ENCODE measurements around the gene ATL3. TPM values are rescaled to one million over a fixed set of nuclear protein-coding genes. Genes with fewer than 3 reads are reported as not detected.

Gene ATL3
- total RNA-seq, 1 experiment from 2014 or later: 24.0 TPM

DNA sequence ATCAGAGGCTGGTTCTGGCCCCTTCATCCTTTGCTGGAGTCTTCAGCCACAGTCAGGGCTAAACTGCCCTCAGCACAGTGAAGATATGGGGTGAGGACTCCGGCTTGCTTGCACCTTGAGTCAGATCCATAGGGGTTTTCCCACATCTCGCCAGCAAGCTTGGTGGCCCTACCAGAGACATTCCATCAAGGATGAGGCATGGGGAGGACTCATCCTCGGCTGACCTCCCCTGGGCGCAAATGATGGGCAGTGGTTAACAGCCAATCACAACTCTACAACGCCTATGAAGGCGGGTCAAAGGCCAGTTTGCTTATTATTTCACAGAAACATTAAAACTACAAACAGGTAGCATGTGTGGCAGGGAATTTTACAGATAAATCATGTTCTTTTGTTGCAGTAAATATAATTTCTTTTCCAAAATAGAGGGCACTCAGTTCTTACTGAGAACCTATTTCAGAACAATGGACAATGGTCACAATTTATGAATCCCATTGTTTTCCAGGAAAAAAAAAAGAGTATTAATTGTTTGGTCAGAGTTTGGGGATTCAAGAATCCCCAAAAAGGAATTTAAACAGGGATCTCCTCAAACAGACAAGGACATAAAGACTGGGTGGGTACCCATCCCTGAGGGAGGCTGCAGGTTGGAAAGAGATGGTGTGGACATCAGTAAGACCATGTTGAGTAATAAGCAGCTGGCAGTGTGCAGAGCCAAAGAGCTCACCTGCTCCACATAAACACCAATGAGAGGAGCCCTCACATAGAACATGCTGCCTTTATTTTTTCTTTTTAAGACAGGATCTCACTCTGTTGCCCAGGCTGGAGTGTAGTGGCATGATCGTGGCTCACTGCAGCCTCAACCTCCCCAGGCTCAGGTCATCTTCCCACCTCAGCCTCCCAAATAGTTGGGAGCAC is 71.7 kb downstream of the ATL3 start:
- Mint-ChIP-seq H3K36me3 (ENCODE audit: insufficient read depth in 1 of 3, low read depth in 3 of 3) (peaks cover 22 to 65% (median 44%) of the 10 kb centered on the region in 3 experiments; a peak in 6 of 7 replicates), H3K27me3 (ENCODE audit: low read depth) (no peaks in the 10 kb centered on the region), H3K4me3 (no peak overlapping the region), H3K9me3 (peaks cover 7 to 12% of the 10 kb centered on the region in 2 experiments), H3K27ac (peak overlapping the region in 1 of 3 experiments; percentile 79; a peak in 2 of 7 replicates), H3K4me1 (peaks cover 12 to 24% of the 10 kb centered on the region in 2 experiments)
- H4K5ac ChIP-seq (ENCODE audit: insufficient read length, low read depth, low read length): no peak overlapping the region
- no peak overlapping the region for H3K56ac ChIP-seq (ENCODE audit: insufficient read length, low read depth, low read length)
- H3K9me3 ChIP-seq (ENCODE audit: control insufficient read depth, low read depth, low read length): no peaks in the 10 kb centered on the region
- H4K20me1 ChIP-seq (ENCODE audit: control insufficient read depth, insufficient read depth, insufficient read length): no peaks in the 10 kb centered on the region
- no peak overlapping the region for H3K4me2 ChIP-seq (ENCODE audit: insufficient read depth, insufficient read length, low read length)
- no peak overlapping the region for H2AK5ac ChIP-seq (ENCODE audit: insufficient read length, low read length)
- no peak overlapping the region for H2BK15ac ChIP-seq (ENCODE audit: low read depth, low read length)
- H3K9ac ChIP-seq (ENCODE audit: extremely low read depth, insufficient read length, low read length): no peak overlapping the region
- no peaks in the 10 kb centered on the region for H3K4me1 ChIP-seq (ENCODE audit: insufficient read depth, low read length)
- DNase-seq: no peak
- no peak overlapping the region for H2BK120ac ChIP-seq (ENCODE audit: low read depth, low read length, poor library complexity, severe bottlenecking)
- H2AFZ ChIP-seq (ENCODE audit: low read length): no peak overlapping the region
- no peak overlapping the region for H3K4ac ChIP-seq (ENCODE audit: low read depth, low read length)
- H3K23me2 ChIP-seq (ENCODE audit: insufficient read length, low read depth, low read length, poor library complexity, severe bottlenecking): no peaks in the 10 kb centered on the region
- H4K8ac ChIP-seq (replicated peaks; ENCODE audit: insufficient read length, low read depth, low read length): no peak overlapping the region
- TF ChIP-seq, protein P1, sequence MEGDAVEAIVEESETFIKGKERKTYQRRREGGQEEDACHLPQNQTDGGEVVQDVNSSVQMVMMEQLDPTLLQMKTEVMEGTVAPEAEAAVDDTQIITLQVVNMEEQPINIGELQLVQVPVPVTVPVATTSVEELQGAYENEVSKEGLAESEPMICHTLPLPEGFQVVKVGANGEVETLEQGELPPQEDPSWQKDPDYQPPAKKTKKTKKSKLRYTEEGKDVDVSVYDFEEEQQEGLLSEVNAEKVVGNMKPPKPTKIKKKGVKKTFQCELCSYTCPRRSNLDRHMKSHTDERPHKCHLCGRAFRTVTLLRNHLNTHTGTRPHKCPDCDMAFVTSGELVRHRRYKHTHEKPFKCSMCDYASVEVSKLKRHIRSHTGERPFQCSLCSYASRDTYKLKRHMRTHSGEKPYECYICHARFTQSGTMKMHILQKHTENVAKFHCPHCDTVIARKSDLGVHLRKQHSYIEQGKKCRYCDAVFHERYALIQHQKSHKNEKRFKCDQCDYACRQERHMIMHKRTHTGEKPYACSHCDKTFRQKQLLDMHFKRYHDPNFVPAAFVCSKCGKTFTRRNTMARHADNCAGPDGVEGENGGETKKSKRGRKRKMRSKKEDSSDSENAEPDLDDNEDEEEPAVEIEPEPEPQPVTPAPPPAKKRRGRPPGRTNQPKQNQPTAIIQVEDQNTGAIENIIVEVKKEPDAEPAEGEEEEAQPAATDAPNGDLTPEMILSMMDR (conservative IDR thresholded peaks at IDR 0.05): no peak
- H3K18ac ChIP-seq (ENCODE audit: insufficient read length, low read depth, low read length): no peak overlapping the region
- no peak overlapping the region for H3K23ac ChIP-seq (ENCODE audit: insufficient read length, low read depth, low read length)
- H3K14ac ChIP-seq (ENCODE audit: insufficient read depth, low read length): no peak overlapping the region
- H2BK5ac ChIP-seq (ENCODE audit: insufficient read length, low read length): no peak overlapping the region
- H3K79me1 ChIP-seq (ENCODE audit: insufficient read depth, low read depth, low read length, poor library complexity, severe bottlenecking): peaks cover 9% of the 10 kb centered on the region
- WGBS (ENCODE audit: extremely low coverage, insufficient read length, low lambda C conversion rate): no CpG with 5 or more reads among the region's 7 CpGs
- H3K27me3 ChIP-seq (ENCODE audit: insufficient read depth, low read length): no peaks in the 10 kb centered on the region
- no peaks in the 10 kb centered on the region; the same call in 1 of the 2 replicates for H3K79me2 ChIP-seq (ENCODE audit: insufficient read depth, low read length)
- no peak overlapping the region for H2BK20ac ChIP-seq (ENCODE audit: low read depth, low read length, poor library complexity, severe bottlenecking)
- H2BK12ac ChIP-seq (ENCODE audit: insufficient read length, low read depth, low read length): no peak overlapping the region
- no peak overlapping the region for H3K27ac ChIP-seq (ENCODE audit: insufficient read length, low read depth, low read length)
- no peak overlapping the region for H4K91ac ChIP-seq (ENCODE audit: insufficient read length, low read depth, low read length)
- no peak overlapping the region for H3T11ph ChIP-seq (ENCODE audit: low read length)

All from H9 (cell line).